Measurements from ENCODE around the gene TSC22D2.
A peak's percentile ranks its signal among the peaks of the same experiment; 100 is the strongest.

The TSC22D2 gene

DNA sequence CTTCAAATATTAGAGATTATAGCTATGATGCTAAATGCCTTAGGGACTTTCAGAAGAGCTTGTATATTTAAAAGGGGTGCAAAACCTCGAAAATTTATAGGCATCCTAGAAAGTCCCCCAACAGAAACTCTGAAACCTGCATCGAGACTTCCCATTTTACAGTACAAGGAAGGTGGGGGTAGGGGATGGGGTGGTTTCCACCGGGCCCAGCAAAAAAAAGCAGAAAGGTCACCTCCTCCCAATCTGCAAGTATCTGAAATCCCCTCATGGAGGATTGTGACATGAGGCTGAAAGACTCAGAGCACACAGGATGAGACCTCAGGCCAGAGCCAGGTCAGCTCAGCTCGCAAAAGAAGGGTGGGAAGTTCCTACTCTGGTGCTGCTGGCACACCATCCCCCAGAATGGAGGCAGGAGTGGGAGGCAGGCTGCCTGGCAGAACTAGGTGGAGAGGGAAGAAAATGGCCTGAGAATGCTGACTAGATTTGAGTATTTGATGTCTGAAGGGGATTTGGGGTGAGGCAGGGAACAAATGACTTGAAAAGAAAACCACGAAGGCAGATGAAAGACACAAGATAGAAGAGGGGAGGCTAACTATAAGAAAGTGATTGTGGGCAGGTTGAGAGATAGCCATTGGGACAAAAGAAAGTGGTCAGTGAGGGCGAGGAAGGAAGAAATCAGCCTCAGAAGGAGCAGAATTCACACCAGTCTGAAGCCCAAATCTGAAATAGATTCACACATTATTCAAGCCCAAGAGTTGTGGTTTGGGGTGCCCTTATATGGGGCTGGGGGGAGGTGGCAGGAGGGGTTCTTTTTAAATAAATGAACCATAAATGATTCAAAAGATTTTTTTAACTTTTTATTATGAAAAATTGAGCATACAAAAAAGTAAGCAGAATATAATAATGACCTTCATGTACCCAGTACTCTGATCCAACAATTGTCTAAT lies 22.5 kb upstream of the TSC22D2 start:
- no peak for DNase-seq

GRCh38 chr3:150388498-150389418 lies 19.3 kb upstream of the TSC22D2 start:
- no peak for DNase-seq

DNA sequence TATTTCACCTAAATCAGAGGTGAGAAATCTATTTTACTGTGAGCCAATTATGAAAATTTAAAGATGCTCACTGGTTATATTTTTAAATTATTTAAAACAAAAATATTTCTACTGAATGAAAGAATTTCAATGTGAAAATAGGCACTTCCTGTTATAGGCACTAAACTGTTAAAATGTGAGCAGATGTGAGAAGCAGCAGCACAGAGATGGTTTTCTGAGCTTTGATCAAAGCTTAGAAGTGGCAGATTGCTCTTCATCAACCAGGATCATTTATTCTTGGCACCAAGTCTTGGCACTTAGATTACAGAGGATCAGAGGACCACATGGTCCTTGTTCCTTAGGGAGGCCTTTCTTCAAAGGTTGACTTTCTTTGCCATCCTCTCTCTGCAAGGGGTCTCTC lies 18.0 kb upstream of the TSC22D2 start:
- DNase-seq: peak; percentile 94

DNA sequence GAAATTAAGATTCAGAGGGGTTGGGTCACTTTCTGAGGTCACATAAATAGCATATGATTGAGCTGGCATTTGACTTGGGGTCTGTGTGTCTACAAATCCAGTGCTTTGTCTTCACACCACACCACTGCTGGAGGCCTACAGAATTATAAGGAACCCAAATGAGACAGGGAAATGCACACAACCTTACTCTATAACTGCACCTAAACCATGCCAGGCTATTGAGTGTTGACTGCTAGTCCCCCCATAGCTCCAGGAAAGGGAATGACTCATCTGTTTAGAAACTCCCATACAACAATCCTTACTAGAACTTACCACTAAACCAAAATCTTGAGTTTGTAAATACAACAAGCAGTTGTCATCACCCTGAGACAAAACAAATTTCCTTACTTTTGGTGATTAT lies 16.9 kb upstream of the TSC22D2 start:
- no peak for DNase-seq

DNA sequence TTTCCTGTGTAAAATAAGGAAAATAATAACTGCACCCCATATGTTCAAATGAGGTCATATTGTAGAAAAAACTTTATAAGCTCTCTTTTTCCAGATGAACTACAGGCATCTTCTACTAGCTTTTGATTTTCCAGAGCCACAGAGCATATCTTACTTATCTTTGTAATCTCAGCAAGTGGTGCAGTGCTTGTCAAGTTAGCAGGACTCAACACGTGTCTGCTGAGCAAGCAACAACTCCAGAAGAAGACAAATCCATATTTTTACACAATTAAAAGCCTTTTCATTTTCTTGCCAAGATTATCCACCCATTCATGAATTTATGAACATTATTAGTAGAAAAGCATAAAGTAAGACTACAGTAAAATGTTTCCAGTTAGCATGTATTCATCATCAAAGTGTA lies 14.4 kb upstream of the TSC22D2 start:
- DNase-seq: no peak

GRCh38 chr3:150394606-150395005 lies 13.5 kb upstream of the TSC22D2 start:
- DNase-seq: no peak

DNA sequence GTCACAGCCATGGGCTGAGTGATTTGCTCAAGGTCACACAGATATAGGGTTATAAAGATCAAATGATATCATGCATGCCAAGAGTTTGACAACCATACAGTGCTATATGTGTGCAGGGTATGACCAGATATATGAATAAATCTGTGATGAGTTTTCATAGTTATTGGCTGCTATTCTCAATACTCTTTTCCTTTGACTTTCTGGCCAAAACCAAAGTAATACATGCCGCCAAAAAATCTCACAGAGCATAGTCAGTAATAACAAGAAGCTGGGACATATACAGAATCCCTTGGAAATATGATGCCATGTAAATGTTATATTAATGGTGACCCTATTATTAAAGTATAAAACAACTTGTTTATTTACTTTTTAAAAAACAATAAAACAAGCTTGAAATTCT lies 11.6 kb upstream of the TSC22D2 start:
- DNase-seq: no peak

- DNase-seq: peak; percentile 33
These were observed 11.0 kb upstream of the TSC22D2 start for GRCh38 chr3:150396956-150397550.

DNA sequence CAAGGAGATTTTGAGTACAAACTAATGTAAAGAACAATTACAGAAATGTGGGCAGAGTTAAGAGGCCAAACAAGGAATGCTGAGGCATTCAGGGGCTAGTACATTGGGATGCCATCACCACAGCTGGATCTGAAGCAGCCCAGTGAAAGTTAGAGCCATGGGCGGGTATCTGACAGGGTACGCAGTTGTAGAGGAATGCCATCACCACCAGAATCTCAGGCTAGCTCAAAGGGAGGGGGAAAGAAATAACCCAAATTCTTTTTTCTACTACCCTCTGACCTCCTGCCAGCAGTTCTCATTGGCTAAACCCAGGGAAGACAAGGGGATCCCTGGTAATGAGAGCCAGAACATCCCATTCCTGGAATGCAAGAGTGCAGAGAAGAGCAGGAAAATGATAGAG lies 9.0 kb upstream of the TSC22D2 start:
- DNase-seq: no peak

- DNase-seq: no peak
These were observed 6.8 kb upstream of the TSC22D2 start for GRCh38 chr3:150401285-150401684.

- DNase-seq: no peak
These were observed 5.9 kb upstream of the TSC22D2 start for GRCh38 chr3:150402217-150402616.

DNA sequence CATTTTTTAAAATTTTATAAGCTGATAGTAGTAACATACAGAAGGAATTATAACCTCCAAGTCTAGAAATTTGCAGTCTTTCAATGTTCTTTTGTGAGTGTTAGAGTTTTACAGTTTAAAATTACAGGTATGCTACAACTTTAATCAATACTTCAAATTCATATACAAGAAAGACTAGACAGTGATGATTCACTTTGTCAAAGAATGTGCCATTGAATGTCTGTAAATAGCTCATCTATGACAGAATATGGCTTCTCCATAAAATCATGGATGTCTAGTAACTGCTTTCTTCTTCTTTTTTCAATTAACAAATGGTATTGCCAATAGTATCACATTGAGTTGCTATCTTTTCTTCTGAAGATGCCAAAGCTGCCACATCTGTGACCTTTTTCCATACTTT lies 4.1 kb upstream of the TSC22D2 start:
- DNase-seq: no peak

GRCh38 chr3:150407051-150407807 lies 869 bp upstream of the TSC22D2 start:
- DNase-seq: peak; percentile 48

DNA sequence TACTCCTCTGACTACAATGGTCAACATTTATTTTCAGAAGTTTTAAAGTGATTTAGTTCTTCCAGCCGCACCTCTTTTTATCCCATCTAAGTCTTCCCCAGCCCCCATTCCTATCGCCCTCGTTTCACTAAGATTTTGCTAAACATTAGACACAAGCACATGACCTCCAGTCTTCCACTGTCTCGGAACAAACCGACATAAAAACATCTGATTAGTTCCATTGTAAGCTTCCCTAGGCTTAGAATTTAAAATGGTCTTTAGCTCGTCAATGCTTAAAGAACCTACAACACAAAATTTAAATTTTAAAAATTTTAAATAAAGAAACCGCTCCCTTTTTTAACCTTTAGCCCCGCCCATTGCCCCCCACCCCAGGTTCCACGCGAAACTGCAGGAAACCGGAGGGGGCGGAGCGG lies 284 bp upstream of the TSC22D2 start:
- DNase-seq: no peak

DNA sequence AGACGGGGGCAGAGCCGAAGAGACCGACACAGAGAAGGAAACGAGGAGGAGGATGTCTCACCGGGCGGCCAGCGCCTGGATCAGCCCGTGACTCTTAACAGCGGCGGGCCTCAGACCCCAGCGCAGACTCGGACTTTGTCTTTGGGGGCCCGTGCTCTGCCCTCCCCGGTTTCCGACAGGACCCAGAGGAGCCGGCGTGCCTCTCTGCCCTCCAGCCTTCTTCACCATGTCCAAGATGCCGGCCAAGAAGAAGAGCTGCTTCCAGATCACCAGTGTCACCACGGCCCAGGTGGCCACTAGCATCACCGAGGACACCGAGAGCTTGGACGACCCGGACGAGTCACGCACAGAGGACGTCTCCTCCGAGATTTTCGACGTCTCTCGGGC lies 1.0 kb downstream of the TSC22D2 start:
- no peak for DNase-seq

GRCh38 chr3:150409512-150410310 lies 1.6 kb downstream of the TSC22D2 start:
- DNase-seq: peak; percentile 52

- peak; percentile 46 for DNase-seq
These were observed 2.4 kb downstream of the TSC22D2 start for GRCh38 chr3:150410311-150411105.

DNA sequence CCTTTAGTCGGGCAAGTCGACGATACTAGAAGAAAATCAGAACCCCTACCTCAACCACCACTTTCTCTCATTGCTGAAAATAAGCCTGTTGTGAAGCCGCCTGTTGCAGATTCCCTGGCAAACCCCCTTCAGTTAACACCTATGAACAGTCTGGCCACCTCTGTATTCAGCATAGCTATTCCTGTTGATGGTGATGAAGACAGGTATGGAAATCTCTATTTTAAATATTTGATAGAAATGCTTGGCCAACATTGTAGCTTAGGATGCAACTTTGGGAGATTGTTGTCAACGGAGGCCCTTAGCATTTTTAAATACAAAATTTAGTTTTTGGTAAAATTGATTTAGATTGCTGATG lies 3.0 kb downstream of the TSC22D2 start:
- no peak for DNase-seq

GRCh38 chr3:150411546-150411945 lies 3.4 kb downstream of the TSC22D2 start:
- no peak for DNase-seq

GRCh38 chr3:150411976-150412375 lies 3.9 kb downstream of the TSC22D2 start:
- no peak for DNase-seq

Measured in NCI-H446 treated with DMSO at 0.1 percent for 48 hours (cell line).